CD4-positive, alpha-beta T cell (primary cell): Measurements from ENCODE around the gene FLRT2. TPM values are rescaled to one million over a fixed set of nuclear protein-coding genes. Genes with fewer than 3 reads are reported as not detected.

Experiments used
- ATAC-seq: fragments of 200-7000 bp; cut with Tn5 transposase; one replicate; pipeline ENCODE4 v1.10.0; 2022; ENCODE audit warnings: mild to moderate bottlenecking; ENCODE audit not compliant: poor library complexity
- CTCF ChIA-PET: fragments of 350-600 bp; sonication (Branson Sonifier 250); formaldehyde crosslinking; loops from one replicate; lab custom pipeline; 2021; ENCODE audit warnings: antibody characterized with exemption, inconsistent platforms; lab: Charles Lee
- POLR2A ChIA-PET: fragments of 350-600 bp; sonication (Branson Sonifier 250); formaldehyde crosslinking; loops from one replicate; lab custom pipeline; 2021; ENCODE audit warnings: antibody characterized with exemption, inconsistent platforms; lab: Charles Lee
- DNase-seq, 14 experiments: peaks; one replicate each; pipeline ENCODE4 v3.0.0-alpha.2; 2013 to 2020; ENCODE audit warnings: mixed read lengths in 2 of 14
- H3K27ac ChIP-seq, 2 donors: one replicate each; pipeline versions ENCODE4 v1.5.1 to v1.7.0; 2013; ENCODE audit warnings: low read length in 2 of 2, low read depth in 1 of 2, mild to moderate bottlenecking in 1 of 2
- H3K27me3 ChIP-seq, 2 experiments: 1 replicate in 1 of 2; 2 replicates in 1 of 2; pipeline versions ENCODE4 v1.6.1 to v1.7.0; 2013; ENCODE audit warnings: low read length in 2 of 2, control low read depth in 1 of 2, mild to moderate bottlenecking in 1 of 2, moderate library complexity in 1 of 2; ENCODE audit not compliant: insufficient read depth in 2 of 2, control insufficient read depth in 1 of 2
- H3K36me3 ChIP-seq: one replicate; pipeline ENCODE4 v1.6.1; 2013; ENCODE audit warnings: low read length, control low read depth; ENCODE audit not compliant: insufficient read depth
- H3K4me1 ChIP-seq: one replicate; pipeline ENCODE4 v1.6.1; 2013; ENCODE audit warnings: low read length, control low read depth; ENCODE audit not compliant: insufficient read depth
- H3K4me3 ChIP-seq: one replicate; pipeline ENCODE4 v1.5.1; 2013; ENCODE audit warnings: mild to moderate bottlenecking, low read length, moderate library complexity
- H3K9me3 ChIP-seq, 2 experiments: 1 replicate in 1 of 2; 2 replicates in 1 of 2; pipeline versions ENCODE4 v1.6.1 to v1.7.0; 2013; ENCODE audit warnings: low read length in 2 of 2, mild to moderate bottlenecking in 2 of 2, control low read depth in 1 of 2, moderate library complexity in 1 of 2; ENCODE audit not compliant: control insufficient read depth in 1 of 2, insufficient read depth in 1 of 2
- H3K27ac Mint-ChIP-seq: one replicate; pipeline ENCODE4 v1.8.0; 2020; ENCODE audit warnings: mixed read lengths
- H3K27me3 Mint-ChIP-seq: one replicate; pipeline ENCODE4 v1.8.0; 2021; ENCODE audit warnings: mixed read lengths
- H3K36me3 Mint-ChIP-seq: one replicate; pipeline ENCODE4 v1.8.0; 2021; ENCODE audit warnings: low read depth, mixed read lengths
- H3K4me1 Mint-ChIP-seq: one replicate; pipeline ENCODE4 v1.8.0; 2021; ENCODE audit warnings: low read depth, mixed read lengths
- H3K4me3 Mint-ChIP-seq: one replicate; pipeline ENCODE4 v1.8.0; 2020; ENCODE audit warnings: mild to moderate bottlenecking, mixed read lengths
- H3K9me3 Mint-ChIP-seq: one replicate; pipeline ENCODE4 v1.8.0; 2020; ENCODE audit warnings: mixed read lengths
- CTCF ChIP-seq: fragments of 200-600 bp; IDR thresholded peaks from one replicate; pipeline ENCODE4 v1.8.0; 2022; ENCODE audit warnings: antibody characterized with exemption, mild to moderate bottlenecking
- intact Hi-C, 2 experiments: fragments of 100-400 bp; cut with DNase I in 1 of 2; cut with micrococcal nuclease in 1 of 2; formaldehyde crosslinking; loops; one replicate each; pipeline versions ENCODE4 v1.15.1 to v1.9.0; 2023 to 2025; cut with DNase I, micrococcal nuclease
- total RNA-seq, 174 experiments: library from RNA in 2 of 174; stranded (reverse) in 2 of 174; gene quantifications; one replicate each; pipeline ENCODE4 v1.2.3 and lab custom pipeline; 2021 to 2026

Gene FLRT2
- total RNA-seq, 2 experiments from 2014 or later = not detected

- H3K27ac ChIP-seq = no peak overlapping the region
- no peak overlapping the region for H3K4me3 ChIP-seq
- H3K4me1 ChIP-seq = no peaks in the 10 kb centered on the region
- H3K9me3 ChIP-seq = no peaks in the 10 kb centered on the region
- POLR2A ChIA-PET = no interaction called here
- Mint-ChIP-seq H3K4me1 (no peaks in the 10 kb centered on the region), H3K4me3 (no peak overlapping the region), H3K27me3 (no peaks in the 10 kb centered on the region), H3K36me3 (no peaks in the 10 kb centered on the region), H3K9me3 (peaks cover under 1% of the 10 kb centered on the region), H3K27ac (no peak overlapping the region)
- H3K36me3 ChIP-seq = no peaks in the 10 kb centered on the region
- DNase-seq (no peak), ATAC-seq (no peak)
- TF ChIP-seq CTCF = no peak
- CTCF ChIA-PET = no interaction called here
- no peaks in the 10 kb centered on the region for H3K27me3 ChIP-seq
- intact Hi-C loops = no loop called here
Observed at GRCh38 chr14:85686908-85687307, 157.0 kb downstream of the FLRT2 start.

GRCh38 chr14:85687456-85687855, 157.5 kb downstream of the FLRT2 start:
- Mint-ChIP-seq H3K27ac (no peak overlapping the region), H3K9me3 (no peaks in the 10 kb centered on the region), H3K4me3 (no peak overlapping the region), H3K27me3 (no peaks in the 10 kb centered on the region), H3K4me1 (no peaks in the 10 kb centered on the region), H3K36me3 (no peaks in the 10 kb centered on the region)
- DNase-seq (no peak), ATAC-seq (no peak)
- CTCF ChIA-PET = no interaction called here
- Histone ChIP-seq H3K36me3 (no peaks in the 10 kb centered on the region), H3K4me1 (no peaks in the 10 kb centered on the region), H3K9me3 (no peaks in the 10 kb centered on the region), H3K27ac (no peak overlapping the region), H3K27me3 (no peaks in the 10 kb centered on the region), H3K4me3 (no peak overlapping the region)
- POLR2A ChIA-PET = no interaction called here
- intact Hi-C loops = no loop called here
- TF ChIP-seq CTCF = no peak

- no peaks in the 10 kb centered on the region for H3K4me1 Mint-ChIP-seq
- no peak overlapping the region for H3K27ac Mint-ChIP-seq
- Histone ChIP-seq H3K9me3 (no peaks in the 10 kb centered on the region), H3K27ac (no peak overlapping the region), H3K36me3 (no peaks in the 10 kb centered on the region), H3K4me1 (no peaks in the 10 kb centered on the region), H3K27me3 (no peaks in the 10 kb centered on the region), H3K4me3 (no peak overlapping the region)
- no peaks in the 10 kb centered on the region for H3K36me3 Mint-ChIP-seq
- H3K9me3 Mint-ChIP-seq = no peaks in the 10 kb centered on the region
- intact Hi-C loops = no loop called here
- DNase-seq (no peak), ATAC-seq (no peak)
- ChIA-PET POLR2A (no interaction called here), CTCF (no interaction called here)
- no peaks in the 10 kb centered on the region for H3K27me3 Mint-ChIP-seq
- no peak for TF ChIP-seq CTCF
- no peak overlapping the region for H3K4me3 Mint-ChIP-seq
Observed at GRCh38 chr14:85688006-85688405, 158.1 kb downstream of the FLRT2 start.
